Heart right ventricle (tissue), 16 donors: ENCODE measurements around the gene CCDC127. TPM values are rescaled to one million over a fixed set of nuclear protein-coding genes. Genes with fewer than 3 reads are reported as not detected.

ENCODE experiments used
- ATAC-seq, 8 donors: fragments of 200-7000 bp; cut with Tn5 transposase; one replicate each; pipeline ENCODE4 v1.9.1; 2020; ENCODE audit warnings: mild to moderate bottlenecking in 8 of 8, moderate library complexity in 8 of 8, moderate number of reproducible peaks in 1 of 8
- DNase-seq, 2 donors: peaks; one replicate each; pipeline ENCODE4 v3.0.0-alpha.2; 2020
- H3K27ac ChIP-seq, 10 donors: fragments of 200-600 bp; sonication (generic) in 2 of 10; one replicate each; pipeline versions ENCODE4 v1.5.0 to v1.8.0; 2020 to 2022; ENCODE audit warnings: mild to moderate bottlenecking in 3 of 10
- H3K27me3 ChIP-seq, 7 donors: fragments of 200-600 bp; one replicate each; pipeline ENCODE4 v1.8.0; 2021 to 2022; ENCODE audit warnings: mild to moderate bottlenecking in 2 of 7
- H3K36me3 ChIP-seq, 9 donors: fragments of 200-600 bp; sonication (generic) in 1 of 9; one replicate each; pipeline versions ENCODE4 v1.5.0 to v1.8.0; 2020 to 2022; ENCODE audit warnings: mild to moderate bottlenecking in 2 of 9
- H3K4me1 ChIP-seq, 9 donors: fragments of 200-600 bp; sonication (generic) in 1 of 9; one replicate each; pipeline versions ENCODE4 v1.5.0 to v1.8.0; 2020 to 2022; ENCODE audit warnings: mild to moderate bottlenecking in 4 of 9
- H3K4me3 ChIP-seq, 10 donors: fragments of 200-600 bp; sonication (generic) in 2 of 10; one replicate each; pipeline versions ENCODE4 v1.5.0 to v1.8.0; 2020 to 2022; ENCODE audit warnings: mild to moderate bottlenecking in 7 of 10, moderate library complexity in 2 of 10
- H3K9me3 ChIP-seq, 11 donors: fragments of 200-600 bp in 10 of 11; sonication (generic) in 2 of 11; one replicate each; pipeline versions ENCODE4 v1.5.0 to v1.8.0; 2013 to 2022; ENCODE audit warnings: mild to moderate bottlenecking in 2 of 11, control low read depth in 1 of 11, moderate library complexity in 1 of 11
- CTCF ChIP-seq, 9 donors: fragments of 200-600 bp; sonication (generic) in 2 of 9; IDR thresholded peaks; one replicate each; pipeline versions ENCODE4 v1.5.0 to v1.8.0; 2021 to 2022; ENCODE audit warnings: antibody characterized with exemption in 9 of 9, mild to moderate bottlenecking in 5 of 9, moderate library complexity in 1 of 9
- WGBS, 2 donors: extraction: QIAGEN DNeasy Blood & Tissue Kit; methylation state at CpG; one replicate each; pipeline ENCODE4 v1.1.7; 2013; ENCODE audit warnings: inconsistent platforms in 1 of 2; 5-methylcytosine and 5-hydroxymethylcytosine counted together
- intact Hi-C, 10 donors: fragments of 100-400 bp; cut with DNase I; formaldehyde crosslinking; loops; one replicate each; pipeline versions ENCODE4 v1.11.1 to v1.14.2; 2022
- polyA plus RNA-seq, 2 donors: library from polyadenylated mRNA; stranded (reverse); fragments of 200-250 nt; gene quantifications; one replicate each; pipeline ENCODE4 v1.2.3, GENCODE V29; 2013
- total RNA-seq, 10 donors: library from RNA; stranded (reverse); fragmentation: NEBNext Ultra II Directional in 3 of 10; extraction: Animal tissue kit (Norgen Biotek cat#: 25700) in 3 of 10; gene quantifications; one replicate each; pipeline versions ENCODE4 v1.2.1 to v1.2.4, GENCODE V29; 2021 to 2023
- donor health status: Arrhythmogenic right ventricular cardiomyopathy.
- donor health status: ischemic (EF 13 %, LVEDD 7.1; RV severe dilation, severe dysfunction).
- donor health status: healthy with polysubstance abuse.
- donor health status: DM: no; HTN: yes; CAD: no.
- donor health status: DM: no; HTN: no; CAD: no.
- donor health status: ischemic (EF 25% LVEDD 6.9; RV normal size, moderate dysfunction).
- donor health status: ischemic (EF 25% LVEDD 5.7; RV mildly dilated, moderate dysfunction).
- donor health status: healthy.
- donor health status: DM: yes; HTN: yes; CAD: no.
- donor health status: Ischemic cardiomyopathy.
- donor health status: ischemic (EF 35%, LVEDD 5.7; RV mildly dilated, moderate dysfunction).
- donor health status: nonischemic (EF 11% LVEDD 7.7; RV severe dilation, severe dysfunction).
- donor health status: DM: yes; HTN: yes; CAD: no.
- donor health status: PGD.
- donor health status: ischemic (EF 29% LVEDD 5.4; RV normal size, mild dysfunction).
- donor health status: nonischemic (EF 23%, LVEDD 6.1; RV moderate dilation, normal function).

CCDC127 gene
- total and polyA plus RNA-seq, 12 donors, result 3.8 to 10.4 (median 7.5) TPM

- no peak for DNase-seq
- H3K4me1 ChIP-seq, result peaks cover 0 to 7% (median 0%) of the 10 kb centered on the region in 9 donors
- WGBS, 2 donors, result 89 to 90% methylated on average over 7 of the region's 7 CpGs
- no peak for ATAC-seq
- H3K27me3 ChIP-seq, result peaks cover 0 to 22% (median 5%) of the 10 kb centered on the region in 7 donors
- no peak for TF ChIP-seq CTCF (IDR thresholded peaks at IDR 0.05)
- H3K9me3 ChIP-seq, result no peaks in the 10 kb centered on the region
- intact Hi-C loops, result no loop called here
- H3K4me3 ChIP-seq, result no peak overlapping the region
- H3K36me3 ChIP-seq, result no peaks in the 10 kb centered on the region
- H3K27ac ChIP-seq, result no peak overlapping the region
Measured at GRCh38 chr5:163338-163620, 54.7 kb downstream of the CCDC127 start.

- WGBS, 2 donors, result 87 to 90% methylated on average over 22 to 23 of the region's 23 CpGs
- Histone ChIP-seq H3K27ac (no peak overlapping the region), H3K4me3 (no peak overlapping the region), H3K27me3 (peaks cover 0 to 22% (median 7%) of the 10 kb centered on the region in 7 donors), H3K36me3 (no peaks in the 10 kb centered on the region), H3K9me3 (no peaks in the 10 kb centered on the region), H3K4me1 (peaks cover 0 to 2% (median 0%) of the 10 kb centered on the region in 9 donors)
- ATAC-seq (peak in 4 of 8 donors; percentile 14 to 50 (median 20)), DNase-seq (no peak)
- no peak for TF ChIP-seq CTCF (IDR thresholded peaks at IDR 0.05)
- intact Hi-C loops, result no loop called here
Measured at GRCh38 chr5:162565-163337, 55.2 kb downstream of the CCDC127 start.

GRCh38 chr5:162190-162564 lies 55.8 kb downstream of the CCDC127 start:
- Histone ChIP-seq H3K4me3 (no peak overlapping the region), H3K27me3 (peaks cover 0 to 22% (median 8%) of the 10 kb centered on the region in 7 donors), H3K4me1 (no peaks in the 10 kb centered on the region), H3K27ac (no peak overlapping the region), H3K36me3 (no peaks in the 10 kb centered on the region), H3K9me3 (no peaks in the 10 kb centered on the region)
- ATAC-seq (peak in 2 of 8 donors; percentile 18 to 57), DNase-seq (no peak)
- intact Hi-C loops, result no loop called here
- TF ChIP-seq CTCF (IDR thresholded peaks at IDR 0.05), result no peak
- 88 to 91% methylated on average over 19 of the region's 19 CpGs for WGBS, 2 donors

GRCh38 chr5:161803-162110 lies 56.2 kb downstream of the CCDC127 start:
- ATAC-seq (peak in 1 of 8 donors; percentile 28), DNase-seq (no peak)
- WGBS, 2 donors, result 94 to 95% methylated on average over 17 of the region's 17 CpGs
- Histone ChIP-seq H3K4me1 (no peaks in the 10 kb centered on the region), H3K27ac (no peak overlapping the region), H3K9me3 (no peaks in the 10 kb centered on the region), H3K36me3 (no peaks in the 10 kb centered on the region), H3K27me3 (peaks cover 0 to 22% (median 8%) of the 10 kb centered on the region in 7 donors), H3K4me3 (no peak overlapping the region)
- TF ChIP-seq CTCF (IDR thresholded peaks at IDR 0.05), result no peak
- intact Hi-C loops, result no loop called here
